ENCODE data around the gene DCC.

GRCh38 chr18:52486052-52486451 lies 146.1 kb downstream of the DCC start:
- no peak for TF ChIP-seq EZH2 (IDR thresholded peaks at IDR 0.05; ENCODE audit: low read length, unreplicated experiment)
- no peak for TF ChIP-seq CTCF (conservative IDR thresholded peaks at IDR 0.05; ENCODE audit: low read depth, low read length)

Data from PC-3 (cell line).